HepG2 (cell line): ENCODE results near the gene TTC5. TPM values are rescaled to one million over a fixed set of nuclear protein-coding genes. Genes with fewer than 3 reads are reported as not detected.

Experiments
- ATAC-seq: fragments of 200-7000 bp; cut with Tn5 transposase; 3 replicates; pipeline ENCODE4 v1.9.1; 2020; ENCODE audit warnings: mild to moderate bottlenecking, moderate library complexity
- BruUV-seq: library from RNA; stranded (reverse); fragments of 400-500 nt; replicated peaks from 2 replicates; lab custom pipeline; 2021; lab: Mats Ljungman, UMichigan
- CTCF ChIA-PET: fragments of 300-600 bp; formaldehyde crosslinking; extraction: SDS; loops from one replicate; lab custom pipeline; 2021; ENCODE audit warnings: low total read pairs, inconsistent platforms, low intra/inter-chr PET ratio; lab: Yijun Ruan, JAX
- POLR2A ChIA-PET: fragments of 350-600 bp; sonication (Branson Sonifier 250); formaldehyde crosslinking; loops from one replicate; lab custom pipeline; 2020; ENCODE audit warnings: antibody characterized with exemption, inconsistent platforms; lab: Yijun Ruan, JAX
- DNase-seq: peaks from one replicate; pipeline ENCODE4 v3.0.0-alpha.2; 2015; ENCODE audit warnings: low spot score
- FAIRE-seq: peaks from 3 replicates; lab custom pipeline; 2011; peaks lifted over from hg19 to GRCh38; lab: Jason Lieb, UNC
- H2AFZ ChIP-seq: one replicate; pipeline ENCODE4 v1.6.1; 2011; ENCODE audit warnings: low read length, inconsistent platforms
- H3K27ac ChIP-seq: fragments of 300-600 bp; 3 replicates; pipeline ENCODE4 v1.8.0; 2011; ENCODE audit warnings: mixed run types, mild to moderate bottlenecking, mixed read lengths, low read length, inconsistent platforms; ENCODE audit not compliant: insufficient read depth; ENCODE audit errors: extremely low read length
- H3K27me3 ChIP-seq, 2 experiments: fragments of 200-600 bp in 1 of 2; 2 replicates in 1 of 2; 3 replicates in 1 of 2; pipeline versions ENCODE4 v1.6.0 to v1.8.0; 2011; ENCODE audit warnings: low read length in 2 of 2, mild to moderate bottlenecking in 2 of 2, moderate library complexity in 2 of 2, inconsistent platforms in 1 of 2; ENCODE audit not compliant: insufficient read depth in 2 of 2, control insufficient read depth in 1 of 2
- H3K36me3 ChIP-seq, 2 experiments: fragments of 200-600 bp in 1 of 2; replicated peaks in 1 of 2; 2 replicates in 1 of 2; 3 replicates in 1 of 2; pipeline versions ENCODE4 v1.5.1 to v1.8.0; 2011; ENCODE audit warnings: low read length in 2 of 2, inconsistent platforms in 1 of 2; ENCODE audit not compliant: insufficient read depth in 2 of 2, control insufficient read depth in 1 of 2
- H3K4me1 ChIP-seq: 2 replicates; pipeline ENCODE4 v1.5.1; 2012; ENCODE audit warnings: low read length, inconsistent platforms; ENCODE audit not compliant: insufficient read depth
- H3K4me2 ChIP-seq: 2 replicates; pipeline ENCODE4 v1.6.0; 2011; ENCODE audit warnings: low read depth, low read length, inconsistent platforms
- H3K4me3 ChIP-seq, 3 experiments: fragments of 200-600 bp in 1 of 3; sonication (generic), shearing (Covaris generic) in 1 of 3; replicated peaks in 1 of 3; 2 replicates each; pipeline ENCODE4 v1.5.1; 2011 to 2016; ENCODE audit warnings: low read length in 3 of 3, inconsistent platforms in 2 of 3, low read depth in 2 of 3, mild to moderate bottlenecking in 2 of 3, control low read depth in 1 of 3, mixed read lengths in 1 of 3; ENCODE audit not compliant: insufficient read depth in 1 of 3
- H3K79me2 ChIP-seq: one replicate; pipeline ENCODE4 v1.6.1; 2011; ENCODE audit warnings: low read length, inconsistent platforms; ENCODE audit not compliant: insufficient read depth
- H3K9ac ChIP-seq: 2 replicates; pipeline ENCODE4 v1.6.0; 2011; ENCODE audit warnings: mild to moderate bottlenecking, low read depth, low read length, inconsistent platforms; ENCODE audit not compliant: insufficient read depth
- H3K9me3 ChIP-seq: 2 replicates; pipeline ENCODE4 v1.5.1; 2012; ENCODE audit warnings: mild to moderate bottlenecking, low read length
- H4K20me1 ChIP-seq: 2 replicates; pipeline ENCODE4 v1.6.0; 2011; ENCODE audit warnings: inconsistent platforms, mild to moderate bottlenecking, low read length, moderate library complexity; ENCODE audit not compliant: insufficient read depth
- ATF7 ChIP-seq, 2 experiments: fragments of 450-650 bp in 1 of 2; sonication (generic) in 1 of 2; formaldehyde crosslinking in 1 of 2; IDR thresholded peaks; 2 replicates each; pipeline versions ENCODE4 v1.4.0 to v1.6.1; 2016 to 2020; ENCODE audit warnings: antibody characterized with exemption in 1 of 2, mild to moderate bottlenecking in 1 of 2, missing genetic modification reagents in 1 of 2
- IRF2 ChIP-seq: IDR thresholded peaks from 2 replicates; pipeline ENCODE4 v1.6.1; 2018; ENCODE audit warnings: missing genetic modification reagents, missing compliant biosample characterization
- ZNF451 ChIP-seq: sonication (generic); formaldehyde crosslinking; IDR thresholded peaks from 2 replicates; pipeline ENCODE4 v1.5.0; 2020; ENCODE audit warnings: mild to moderate bottlenecking, missing genetic modification reagents
- ZNF646 ChIP-seq: sonication (generic); formaldehyde crosslinking; IDR thresholded peaks from 2 replicates; pipeline ENCODE4 v1.9.0; 2021; ENCODE audit warnings: mild to moderate bottlenecking, missing genetic modification reagents
- WGBS: methylation state at CpG from one replicate; pipeline ENCODE4 v1.1.6; 2017; ENCODE audit warnings: low lambda C conversion rate; 5-methylcytosine and 5-hydroxymethylcytosine counted together
- in situ Hi-C: cut with HindIII; loops from 2 replicates; pipeline ENCODE4 v1.10.0; 2017; ENCODE audit warnings: low pct_unique_long_range_greater_than_20kb; ENCODE audit not compliant: extremely low pct_ligation_motif_present
- intact Hi-C: fragments of 100-400 bp; cut with micrococcal nuclease; formaldehyde crosslinking; loops from one replicate; pipeline ENCODE4 v1.10.0; 2022; ENCODE audit not compliant: unreplicated experiment
- polyA plus RNA-seq, 8 experiments: library from polyadenylated mRNA; depleted of rRNA in 3 of 8; stranded (reverse) in 7 of 8; unstranded in 1 of 8; fragments of >200 nt; fragmentation: Illumina TruSeq in 4 of 8; extraction: Trizol in 4 of 8; gene quantifications; 2 replicates each; pipeline versions ENCODE4 v1.2.1 to v1.2.3, GENCODE V29; 2011 to 2016; ENCODE audit warnings: low read depth in 4 of 8, missing spikeins in 1 of 8, mixed read lengths in 1 of 8; ENCODE audit not compliant: insufficient read depth in 1 of 8
- total RNA-seq, 5 experiments: library from RNA; depleted of rRNA; stranded (reverse); fragments of >200 nt; fragmentation: Illumina TruSeq; extraction: Trizol; gene quantifications; 2 replicates each; pipeline ENCODE4 v1.2.3, GENCODE V29; 2016; ENCODE audit warnings: low read depth in 1 of 5

TTC5 gene
- total and polyA plus RNA-seq, 2 of the 13 experiments (the other 11 are each of a cell fraction or from before 2014, with no cell fraction given) = 8.7 to 28.5 TPM

- TF ChIP-seq ZNF646 (no peak), IRF2 (CRISPR knock-in tag) (peak; percentile 37; the same call in 1 of the 2 replicates)
These were observed 25.4 kb upstream of the TTC5 start (continued) for GRCh38 chr14:20331053-20331613.

GRCh38 chr14:20329355-20329754, 23.6 kb upstream of the TTC5 start:
- Histone ChIP-seq H3K79me2 (peaks cover 73% of the 10 kb centered on the region), H3K27me3 (no peaks in the 10 kb centered on the region; a peak in 1 of 5 replicates), H3K4me2 (no peak overlapping the region), H3K4me1 (peaks cover 61% of the 10 kb centered on the region), H3K9me3 (no peaks in the 10 kb centered on the region), H3K4me3 (no peak overlapping the region), H4K20me1 (peaks cover 37% of the 10 kb centered on the region), H3K27ac (no peak overlapping the region), H3K9ac (no peak overlapping the region), H3K36me3 (peaks cover 7 to 37% of the 10 kb centered on the region in 2 experiments), H2AFZ (no peak overlapping the region)
- WGBS = 71% methylated on average over 2 of the region's 2 CpGs
- CTCF ChIA-PET = no interaction called here
- DNase-seq (no peak), ATAC-seq (no peak), FAIRE-seq (no peak)
- intact Hi-C loops = loop anchor here (5.0 kb wide), 1 partner anchor 83 kb away; the partner anchor contains the start of gene TEP1
- BruUV-seq = no TSS peak
- in situ Hi-C loops = loop anchor here (5.0 to 25.0 kb wide), 4 partner anchors 133 to 658 kb away; partner anchors contain the start of genes ANG, APEX1, METTL17 and OSGEP
- POLR2A ChIA-PET = interaction anchor here (3.3 to 9.8 kb wide), 2 partner anchors 13 to 132 kb away, joined by 15 to 139 read pairs; partner anchors contain the start of genes PARP2 and PIP4P1
- TF ChIP-seq ZNF451 (CRISPR knock-in tag) (no peak), ATF7 (IDR thresholded peaks at IDR 0.05) (peak; percentile 4; the same call in 1 of the 2 replicates), ATF7 (CRISPR knock-in tag; IDR thresholded peaks at IDR 0.05) (no peak)
